IPS-15b (cell line): ENCODE results near the gene PHACTR1.

Experiments
- H3K27me3 ChIP-seq: one replicate; pipeline ENCODE4 v1.6.1; 2013; ENCODE audit warnings: low read length; ENCODE audit not compliant: control insufficient read depth, insufficient read depth
- H3K36me3 ChIP-seq: one replicate; pipeline ENCODE4 v1.6.1; 2013; ENCODE audit warnings: low read length; ENCODE audit not compliant: control insufficient read depth, insufficient read depth
- H3K4me1 ChIP-seq: one replicate; pipeline ENCODE4 v1.6.1; 2013; ENCODE audit warnings: mild to moderate bottlenecking, low read length; ENCODE audit not compliant: control insufficient read depth, insufficient read depth
- H3K4me3 ChIP-seq: one replicate; pipeline ENCODE4 v1.5.1; 2013; ENCODE audit warnings: low read depth, low read length
- H3K9ac ChIP-seq: one replicate; pipeline ENCODE4 v1.6.1; 2013; ENCODE audit warnings: low read depth, mild to moderate bottlenecking, low read length
- H3K9me3 ChIP-seq: one replicate; pipeline ENCODE4 v1.6.1; 2013; ENCODE audit warnings: mild to moderate bottlenecking, low read length; ENCODE audit not compliant: control insufficient read depth, insufficient read depth

PHACTR1 gene

GRCh38 chr6:13026557-13026956 is 310.0 kb downstream of the PHACTR1 start:
- Histone ChIP-seq H3K4me1 (no peaks in the 10 kb centered on the region), H3K36me3 (no peaks in the 10 kb centered on the region), H3K9me3 (no peaks in the 10 kb centered on the region), H3K4me3 (no peak overlapping the region), H3K9ac (no peak overlapping the region), H3K27me3 (no peaks in the 10 kb centered on the region)

DNA sequence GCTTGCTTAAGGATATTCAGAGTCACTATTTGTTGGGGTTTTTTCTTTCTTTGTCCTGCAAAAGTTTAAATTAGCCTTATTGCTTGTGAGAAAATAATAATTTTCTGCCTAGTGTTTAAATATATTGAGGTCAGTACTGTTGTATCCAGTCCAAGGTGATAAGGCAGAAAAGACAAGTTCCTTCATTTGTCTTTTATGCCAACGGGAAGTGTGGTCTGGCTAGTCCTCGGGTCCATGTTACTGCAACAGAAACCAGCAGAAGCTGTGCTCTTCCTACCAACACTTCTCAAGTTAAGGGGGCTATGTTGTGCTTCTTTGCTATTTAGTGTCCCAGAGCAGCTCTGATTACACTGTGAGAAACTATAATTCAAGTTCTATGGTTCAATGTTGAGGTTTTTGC is 310.6 kb downstream of the PHACTR1 start:
- Histone ChIP-seq H3K9ac (no peak overlapping the region), H3K9me3 (no peaks in the 10 kb centered on the region), H3K27me3 (no peaks in the 10 kb centered on the region), H3K4me3 (no peak overlapping the region), H3K36me3 (no peaks in the 10 kb centered on the region), H3K4me1 (no peaks in the 10 kb centered on the region)

- Histone ChIP-seq H3K4me1 (no peaks in the 10 kb centered on the region), H3K27me3 (no peaks in the 10 kb centered on the region), H3K9me3 (no peaks in the 10 kb centered on the region), H3K9ac (no peak overlapping the region), H3K36me3 (no peaks in the 10 kb centered on the region), H3K4me3 (no peak overlapping the region)
Observed at GRCh38 chr6:13030396-13030795, 313.8 kb downstream of the PHACTR1 start.

DNA sequence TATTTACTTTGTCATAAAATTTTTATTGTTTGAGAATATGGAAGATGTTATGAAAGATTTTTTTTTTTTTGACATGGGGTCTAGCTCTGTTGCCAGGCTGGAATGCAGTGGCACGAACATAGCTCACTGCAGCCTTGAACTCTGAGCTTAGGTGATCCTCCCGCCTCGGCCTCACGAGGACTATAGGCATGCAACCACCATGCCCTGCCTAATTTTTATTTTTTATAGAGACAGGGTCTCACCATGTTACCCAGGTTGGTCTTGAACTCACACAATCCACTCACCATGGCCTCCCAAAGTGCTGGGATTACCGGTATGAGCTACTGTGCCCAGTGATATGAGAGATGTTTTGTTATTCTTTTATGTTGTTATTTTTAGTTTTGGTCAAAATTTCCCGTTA is 316.0 kb downstream of the PHACTR1 start:
- Histone ChIP-seq H3K4me3 (no peak overlapping the region), H3K36me3 (no peaks in the 10 kb centered on the region), H3K4me1 (no peaks in the 10 kb centered on the region), H3K27me3 (no peaks in the 10 kb centered on the region), H3K9ac (no peak overlapping the region), H3K9me3 (no peaks in the 10 kb centered on the region)

GRCh38 chr6:13033145-13033544 is 316.6 kb downstream of the PHACTR1 start:
- H3K4me3 ChIP-seq, result no peak overlapping the region
- H3K9ac ChIP-seq, result no peak overlapping the region
- no peaks in the 10 kb centered on the region for H3K27me3 ChIP-seq
- H3K9me3 ChIP-seq, result no peaks in the 10 kb centered on the region
- H3K36me3 ChIP-seq, result no peaks in the 10 kb centered on the region
- H3K4me1 ChIP-seq, result no peaks in the 10 kb centered on the region

GRCh38 chr6:13034316-13034715 is 317.7 kb downstream of the PHACTR1 start:
- Histone ChIP-seq H3K36me3 (no peaks in the 10 kb centered on the region), H3K4me1 (no peaks in the 10 kb centered on the region), H3K9me3 (no peaks in the 10 kb centered on the region), H3K4me3 (no peak overlapping the region), H3K27me3 (no peaks in the 10 kb centered on the region), H3K9ac (no peak overlapping the region)

- Histone ChIP-seq H3K36me3 (no peaks in the 10 kb centered on the region), H3K9me3 (no peaks in the 10 kb centered on the region), H3K4me1 (no peaks in the 10 kb centered on the region), H3K9ac (no peak overlapping the region), H3K27me3 (no peaks in the 10 kb centered on the region), H3K4me3 (no peak overlapping the region)
Observed at GRCh38 chr6:13035606-13036005, 319.0 kb downstream of the PHACTR1 start.

- H3K9ac ChIP-seq, result no peak overlapping the region
- no peaks in the 10 kb centered on the region for H3K36me3 ChIP-seq
- H3K9me3 ChIP-seq, result no peaks in the 10 kb centered on the region
Observed at GRCh38 chr6:13038315-13038714, 321.7 kb downstream of the PHACTR1 start.

DNA sequence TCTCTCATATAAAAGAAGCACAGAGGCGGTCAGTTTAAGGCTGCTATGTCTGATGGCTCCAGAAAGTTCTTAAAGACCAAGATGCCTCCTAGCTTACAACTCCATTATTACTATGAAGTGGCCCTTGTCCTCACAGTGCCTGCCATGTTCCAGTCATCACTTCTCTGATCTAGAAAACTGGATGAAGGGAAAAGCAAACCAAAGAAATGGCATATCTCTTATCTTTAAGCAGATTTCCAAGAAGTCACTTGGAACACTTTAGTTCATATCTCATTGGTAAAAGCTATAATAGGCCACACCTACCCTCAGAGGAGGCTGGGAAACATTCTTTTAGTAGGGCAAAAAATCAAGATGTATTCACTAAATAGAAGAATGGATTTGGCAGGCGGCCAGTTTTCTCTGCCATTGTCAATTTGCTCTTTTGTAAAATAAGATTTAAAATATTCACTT is 322.2 kb downstream of the PHACTR1 start:
- H3K27me3 ChIP-seq, result no peaks in the 10 kb centered on the region
- H3K36me3 ChIP-seq, result no peaks in the 10 kb centered on the region
- H3K9me3 ChIP-seq, result no peaks in the 10 kb centered on the region
- no peaks in the 10 kb centered on the region for H3K4me1 ChIP-seq
- no peak overlapping the region for H3K4me3 ChIP-seq
- no peak overlapping the region for H3K9ac ChIP-seq

More at GRCh38 chr6:13038315-13038714, 321.7 kb downstream of the PHACTR1 start:
- Histone ChIP-seq H3K4me1 (no peaks in the 10 kb centered on the region), H3K27me3 (no peaks in the 10 kb centered on the region), H3K4me3 (no peak overlapping the region)

GRCh38 chr6:13044390-13044789 is 327.8 kb downstream of the PHACTR1 start:
- no peak overlapping the region for H3K4me3 ChIP-seq
- H3K27me3 ChIP-seq, result no peaks in the 10 kb centered on the region
- no peaks in the 10 kb centered on the region for H3K9me3 ChIP-seq
- H3K36me3 ChIP-seq, result no peaks in the 10 kb centered on the region
- no peaks in the 10 kb centered on the region for H3K4me1 ChIP-seq
- no peak overlapping the region for H3K9ac ChIP-seq

DNA sequence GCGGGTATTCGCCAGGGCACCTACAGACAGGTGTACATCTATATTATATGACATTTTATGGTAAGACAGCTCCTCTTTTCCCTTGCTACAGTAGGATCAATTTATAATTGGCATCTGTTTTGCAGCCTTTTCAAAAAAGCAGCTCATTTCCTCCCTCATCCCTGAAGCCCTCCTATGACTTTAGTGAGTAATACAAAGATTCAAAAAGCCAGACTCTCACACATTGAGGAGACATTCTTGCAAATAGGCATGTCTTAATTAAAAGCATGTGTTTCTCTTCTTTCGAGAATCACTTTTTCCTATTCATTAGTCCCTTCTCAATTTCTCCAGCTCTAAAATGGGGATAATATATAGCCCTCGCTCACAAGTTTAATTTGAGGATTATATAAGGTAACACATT is 328.3 kb downstream of the PHACTR1 start:
- Histone ChIP-seq H3K4me1 (no peaks in the 10 kb centered on the region), H3K4me3 (no peak overlapping the region), H3K9ac (no peak overlapping the region), H3K27me3 (no peaks in the 10 kb centered on the region), H3K9me3 (no peaks in the 10 kb centered on the region), H3K36me3 (no peaks in the 10 kb centered on the region)

- Histone ChIP-seq H3K27me3 (no peaks in the 10 kb centered on the region), H3K9me3 (no peaks in the 10 kb centered on the region), H3K9ac (no peak overlapping the region), H3K4me1 (no peaks in the 10 kb centered on the region), H3K36me3 (no peaks in the 10 kb centered on the region), H3K4me3 (no peak overlapping the region)
Observed at GRCh38 chr6:13045676-13046075, 329.1 kb downstream of the PHACTR1 start.

- H3K4me3 ChIP-seq, result no peak overlapping the region
- no peak overlapping the region for H3K9ac ChIP-seq
- no peaks in the 10 kb centered on the region for H3K9me3 ChIP-seq
- no peaks in the 10 kb centered on the region for H3K36me3 ChIP-seq
- no peaks in the 10 kb centered on the region for H3K4me1 ChIP-seq
- H3K27me3 ChIP-seq, result no peaks in the 10 kb centered on the region
Observed at GRCh38 chr6:13046084-13046483, 329.5 kb downstream of the PHACTR1 start.
